Ascending aorta (tissue), 2 donors: Measurements from ENCODE around the gene KCNK1. TPM values are rescaled to one million over a fixed set of nuclear protein-coding genes. Genes with fewer than 3 reads are reported as not detected.

ENCODE experiments used
- DNase-seq, 2 donors: peaks; one replicate each; pipeline ENCODE4 v3.0.0-alpha.2; 2019; ENCODE audit warnings: low spot score in 2 of 2
- H3K27ac ChIP-seq, 2 donors: fragments of 200-600 bp; sonication (generic); one replicate each; pipeline ENCODE4 v1.5.1; 2016 to 2017; ENCODE audit warnings: mild to moderate bottlenecking in 1 of 2
- H3K27me3 ChIP-seq: fragments of 200-600 bp; sonication (generic); one replicate; pipeline ENCODE4 v1.5.1; 2017
- H3K36me3 ChIP-seq, 2 donors: fragments of 200-600 bp; sonication (generic); one replicate each; pipeline ENCODE4 v1.5.1; 2016
- H3K4me1 ChIP-seq, 2 donors: fragments of 200-600 bp; sonication (generic); one replicate each; pipeline ENCODE4 v1.5.1; 2016 to 2017; ENCODE audit warnings: mild to moderate bottlenecking in 1 of 2
- H3K4me3 ChIP-seq, 2 donors: fragments of 200-600 bp; sonication (generic); one replicate each; pipeline ENCODE4 v1.5.1; 2016 to 2017; ENCODE audit warnings: mild to moderate bottlenecking in 1 of 2
- H3K9me3 ChIP-seq, 2 donors: fragments of 200-600 bp; sonication (generic); one replicate each; pipeline ENCODE4 v1.5.1; 2016
- intact Hi-C: fragments of 100-400 bp; cut with DNase I; formaldehyde crosslinking; loops from one replicate; pipeline ENCODE4 v1.15.1; 2023
- total RNA-seq: library from RNA; depleted of rRNA; stranded (reverse); fragments of >200 nt; gene quantifications from one replicate; pipeline ENCODE4 v1.1.0, GENCODE V29; 2016
- TF ChIP-seq, protein P1 (sequence below), 3 experiments: fragments of 200-600 bp in 2 of 3; fragments of 450-650 bp in 1 of 3; sonication (generic) in 2 of 3; IDR thresholded peaks; one replicate each; pipeline ENCODE4 v1.5.1; 2016 to 2019; ENCODE audit warnings: antibody characterized with exemption in 3 of 3, mild to moderate bottlenecking in 1 of 3, moderate library complexity in 1 of 3

KCNK1 gene
- total RNA-seq, 1 donor from 2014 or later = 1.4 TPM

DNA sequence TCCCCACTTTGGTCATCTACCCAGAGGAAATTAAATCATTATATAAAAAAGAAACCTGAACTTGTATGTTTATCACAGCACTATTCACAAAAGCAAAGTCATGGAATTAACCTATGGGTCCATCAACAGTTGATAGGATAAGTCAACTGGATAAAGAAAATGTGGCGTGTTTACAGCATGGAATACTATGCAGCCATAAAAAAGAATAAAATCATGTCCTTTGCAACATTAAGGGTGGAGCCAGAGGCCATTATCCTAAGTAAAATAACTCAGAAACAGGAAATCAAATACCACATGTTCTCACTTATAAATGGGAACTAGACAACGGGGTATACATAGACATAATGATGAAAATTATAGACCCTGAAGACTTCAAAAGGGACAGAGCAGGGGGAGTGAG, 27.6 kb upstream of the KCNK1 start:
- H3K4me3 ChIP-seq = no peak overlapping the region
- no peaks in the 10 kb centered on the region for H3K9me3 ChIP-seq
- H3K4me1 ChIP-seq = no peaks in the 10 kb centered on the region
- intact Hi-C loops = no loop called here
- no peaks in the 10 kb centered on the region for H3K27me3 ChIP-seq
- TF ChIP-seq, protein P1, sequence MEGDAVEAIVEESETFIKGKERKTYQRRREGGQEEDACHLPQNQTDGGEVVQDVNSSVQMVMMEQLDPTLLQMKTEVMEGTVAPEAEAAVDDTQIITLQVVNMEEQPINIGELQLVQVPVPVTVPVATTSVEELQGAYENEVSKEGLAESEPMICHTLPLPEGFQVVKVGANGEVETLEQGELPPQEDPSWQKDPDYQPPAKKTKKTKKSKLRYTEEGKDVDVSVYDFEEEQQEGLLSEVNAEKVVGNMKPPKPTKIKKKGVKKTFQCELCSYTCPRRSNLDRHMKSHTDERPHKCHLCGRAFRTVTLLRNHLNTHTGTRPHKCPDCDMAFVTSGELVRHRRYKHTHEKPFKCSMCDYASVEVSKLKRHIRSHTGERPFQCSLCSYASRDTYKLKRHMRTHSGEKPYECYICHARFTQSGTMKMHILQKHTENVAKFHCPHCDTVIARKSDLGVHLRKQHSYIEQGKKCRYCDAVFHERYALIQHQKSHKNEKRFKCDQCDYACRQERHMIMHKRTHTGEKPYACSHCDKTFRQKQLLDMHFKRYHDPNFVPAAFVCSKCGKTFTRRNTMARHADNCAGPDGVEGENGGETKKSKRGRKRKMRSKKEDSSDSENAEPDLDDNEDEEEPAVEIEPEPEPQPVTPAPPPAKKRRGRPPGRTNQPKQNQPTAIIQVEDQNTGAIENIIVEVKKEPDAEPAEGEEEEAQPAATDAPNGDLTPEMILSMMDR (IDR thresholded peaks at IDR 0.05) = no peak
- no peaks in the 10 kb centered on the region for H3K36me3 ChIP-seq
- DNase-seq = no peak
- H3K27ac ChIP-seq = no peak overlapping the region

DNA sequence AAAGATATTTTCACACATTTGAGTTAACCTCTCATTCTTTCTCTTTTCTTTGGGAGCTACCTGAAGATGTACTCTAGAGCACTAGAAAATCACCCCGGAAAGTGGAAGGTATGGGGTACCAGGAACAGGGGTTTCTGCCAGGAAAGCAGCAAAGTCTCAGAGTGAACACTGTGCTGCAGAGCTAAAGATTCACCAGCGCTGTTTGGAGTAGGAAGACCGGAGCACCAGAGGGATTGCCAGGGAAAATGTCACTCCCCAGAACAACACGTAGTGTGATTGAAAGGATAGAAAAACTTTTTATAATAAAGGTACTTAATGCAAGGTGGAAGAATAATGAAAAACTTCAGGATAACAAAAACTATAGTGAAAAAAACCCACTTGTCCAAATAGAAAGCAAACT, 26.7 kb upstream of the KCNK1 start:
- Histone ChIP-seq H3K4me1 (no peaks in the 10 kb centered on the region), H3K27me3 (no peaks in the 10 kb centered on the region), H3K27ac (no peak overlapping the region), H3K36me3 (no peaks in the 10 kb centered on the region), H3K4me3 (no peak overlapping the region), H3K9me3 (no peaks in the 10 kb centered on the region)
- intact Hi-C loops = no loop called here
- TF ChIP-seq, protein P1 (IDR thresholded peaks at IDR 0.05) = no peak
- DNase-seq = no peak

DNA sequence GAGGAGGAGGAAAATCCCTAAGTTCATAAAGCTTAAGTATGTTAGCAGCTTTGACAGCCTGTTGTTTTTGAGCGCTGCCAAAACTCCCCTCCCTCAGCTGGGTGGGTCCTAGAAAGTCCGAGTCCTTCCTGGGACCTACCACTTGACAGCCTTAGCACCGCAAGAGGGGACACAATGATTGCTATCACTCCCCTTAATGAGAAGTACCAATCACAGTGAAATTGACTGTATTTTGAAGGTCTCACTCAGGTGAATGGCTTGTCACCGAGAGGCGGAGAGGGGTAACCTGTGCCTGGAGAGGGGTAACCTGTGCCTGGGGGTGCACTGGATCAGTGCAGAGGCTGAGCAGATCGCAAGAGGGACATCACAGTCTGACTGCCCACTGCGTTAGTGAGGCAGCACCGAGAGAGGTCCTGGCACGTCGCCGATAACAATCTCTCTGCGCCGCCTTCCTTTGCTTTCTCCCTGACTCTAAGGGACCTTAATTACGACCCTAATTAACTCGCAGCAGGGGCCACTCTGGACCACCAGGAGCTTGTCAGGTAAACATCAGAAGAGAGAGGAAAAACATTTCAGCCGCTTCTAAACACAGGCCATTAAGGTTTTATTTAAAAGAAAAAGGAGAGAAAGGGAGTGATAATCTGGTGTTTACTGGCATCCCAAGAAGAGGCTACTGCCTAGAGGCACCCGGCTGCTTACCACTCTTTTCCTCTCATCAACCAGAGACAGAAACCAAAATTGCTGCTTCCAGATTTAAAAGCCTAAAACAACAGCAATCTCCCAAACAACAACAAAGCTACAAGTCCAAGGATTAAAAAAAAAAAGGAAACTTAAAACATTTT, 25.7 kb upstream of the KCNK1 start:
- DNase-seq = no peak
- Histone ChIP-seq H3K9me3 (no peaks in the 10 kb centered on the region), H3K4me1 (no peaks in the 10 kb centered on the region), H3K4me3 (peak overlapping the region in 1 of 2 donors; percentile 3), H3K36me3 (no peaks in the 10 kb centered on the region), H3K27ac (no peak overlapping the region), H3K27me3 (no peaks in the 10 kb centered on the region)
- TF ChIP-seq, protein P1 (IDR thresholded peaks at IDR 0.05) = no peak
- intact Hi-C loops = no loop called here

DNA sequence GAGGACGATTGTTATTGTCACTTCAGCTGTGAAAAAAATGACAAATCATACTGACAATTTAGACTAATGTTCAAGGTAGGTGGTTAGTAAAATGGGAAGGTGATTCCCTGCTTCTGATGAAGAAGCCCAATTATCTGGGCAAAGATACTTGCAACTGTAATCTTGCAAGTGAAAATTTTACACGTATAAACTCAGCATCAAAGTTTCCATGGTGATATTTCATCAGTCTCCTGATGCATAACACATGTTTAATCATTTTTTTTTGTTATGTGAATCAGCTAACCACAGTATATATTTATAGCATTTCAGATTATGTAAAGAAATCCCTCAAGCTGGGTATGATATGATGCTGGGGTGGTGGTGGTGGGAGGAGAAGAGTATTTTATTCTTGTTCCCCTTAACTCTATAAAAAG, 16.4 kb upstream of the KCNK1 start:
- no peak for DNase-seq
- Histone ChIP-seq H3K27me3 (no peaks in the 10 kb centered on the region), H3K9me3 (no peaks in the 10 kb centered on the region), H3K27ac (no peak overlapping the region), H3K4me3 (no peak overlapping the region), H3K4me1 (no peaks in the 10 kb centered on the region), H3K36me3 (no peaks in the 10 kb centered on the region)
- TF ChIP-seq, protein P1 (IDR thresholded peaks at IDR 0.05) = no peak
- intact Hi-C loops = no loop called here

DNA sequence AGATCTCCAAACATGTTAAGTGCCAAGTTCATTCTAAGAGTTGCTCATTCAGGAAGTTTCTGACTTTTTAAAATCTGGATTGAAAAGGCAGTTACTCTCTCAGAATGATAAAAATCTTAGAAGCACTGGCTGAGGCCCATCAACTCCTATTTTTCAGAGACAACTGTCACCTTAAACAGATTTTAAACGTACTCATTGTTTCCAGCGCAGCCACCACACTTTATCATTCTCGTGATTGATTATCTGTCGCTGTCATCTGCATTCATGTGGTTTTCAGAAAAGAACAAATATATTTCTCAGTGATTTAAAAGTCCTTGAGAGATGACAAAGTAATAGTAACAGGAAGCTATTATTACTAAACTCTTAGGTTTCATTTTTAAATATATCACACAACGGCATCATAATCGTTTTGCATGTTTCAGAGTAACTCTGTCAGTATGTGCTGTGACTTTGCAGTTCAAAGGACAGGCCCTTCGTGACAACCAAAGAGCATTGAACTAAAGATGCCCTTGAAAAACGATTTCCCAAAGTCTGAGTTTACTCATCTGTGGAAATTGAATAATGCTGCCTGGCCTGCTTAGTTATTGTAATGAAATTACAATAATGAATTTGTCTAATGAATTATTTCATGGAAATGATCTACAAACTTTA, 14.9 kb upstream of the KCNK1 start:
- intact Hi-C loops = no loop called here
- H3K9me3 ChIP-seq = no peaks in the 10 kb centered on the region
- H3K4me3 ChIP-seq = no peak overlapping the region
- no peak overlapping the region for H3K27ac ChIP-seq
- no peaks in the 10 kb centered on the region for H3K36me3 ChIP-seq
- no peaks in the 10 kb centered on the region for H3K27me3 ChIP-seq
- TF ChIP-seq, protein P1 (IDR thresholded peaks at IDR 0.05) = no peak
- DNase-seq = no peak
- no peaks in the 10 kb centered on the region for H3K4me1 ChIP-seq
